GM18498 (cell line): ENCODE data around the gene CLDN16.

Experiments used
- ATAC-seq: cut with Tn5 transposase; IDR thresholded peaks from one replicate; pipeline ENCODE4 v1.9.1; 2021; ENCODE audit warnings: mild to moderate bottlenecking, moderate library complexity; ENCODE audit not compliant: unreplicated experiment

The CLDN16 gene

DNA sequence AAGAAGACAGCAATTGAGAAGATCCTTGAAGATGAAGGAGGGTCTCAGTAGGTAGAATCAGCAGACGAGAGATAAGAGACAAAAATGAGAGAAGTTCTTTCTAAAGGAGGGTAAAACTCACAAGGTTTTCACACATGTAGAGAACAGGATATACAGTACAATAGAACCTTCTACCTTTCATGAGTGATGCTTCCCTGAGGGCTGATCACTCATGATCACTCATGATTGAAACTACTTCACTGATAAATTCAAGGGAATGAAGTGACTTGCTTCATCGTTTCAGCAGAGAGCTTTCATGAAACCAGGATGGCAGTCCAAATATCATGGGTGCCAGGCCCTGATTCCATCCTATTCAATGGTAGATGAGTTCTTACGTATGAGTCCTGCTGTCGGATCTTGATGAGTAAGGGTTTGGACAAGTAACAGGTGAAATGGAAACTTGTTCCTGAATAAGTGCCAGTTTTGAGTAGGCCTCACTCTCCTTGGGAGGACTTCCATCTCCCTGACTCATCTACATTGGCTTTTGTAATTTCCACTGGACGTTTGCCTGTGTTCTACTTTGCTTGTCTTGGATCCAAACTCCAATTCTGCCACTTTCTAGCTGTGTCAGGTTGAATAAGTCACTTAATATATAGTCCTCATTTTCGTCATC, 9.6 kb upstream of the CLDN16 start:
- no peak for ATAC-seq

DNA sequence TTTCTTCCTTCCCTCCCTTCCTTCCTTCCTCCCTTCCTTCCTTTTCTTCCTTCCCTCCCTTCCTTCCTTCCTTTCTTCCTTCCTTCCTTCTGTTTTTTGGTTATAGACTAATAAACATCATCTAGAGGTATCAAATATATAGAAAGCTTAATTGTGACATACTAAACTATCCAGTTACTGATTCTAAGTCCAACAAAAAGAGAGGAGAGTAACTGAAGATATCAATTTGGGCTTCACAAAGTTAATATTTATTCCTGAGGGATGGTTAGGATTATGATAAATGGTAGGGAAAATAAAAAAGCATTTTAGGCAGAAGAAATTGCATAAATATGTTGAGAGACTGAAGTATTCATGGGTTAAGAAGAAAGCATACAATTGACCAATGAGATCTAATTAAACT, 7.8 kb upstream of the CLDN16 start:
- no peak for ATAC-seq

DNA sequence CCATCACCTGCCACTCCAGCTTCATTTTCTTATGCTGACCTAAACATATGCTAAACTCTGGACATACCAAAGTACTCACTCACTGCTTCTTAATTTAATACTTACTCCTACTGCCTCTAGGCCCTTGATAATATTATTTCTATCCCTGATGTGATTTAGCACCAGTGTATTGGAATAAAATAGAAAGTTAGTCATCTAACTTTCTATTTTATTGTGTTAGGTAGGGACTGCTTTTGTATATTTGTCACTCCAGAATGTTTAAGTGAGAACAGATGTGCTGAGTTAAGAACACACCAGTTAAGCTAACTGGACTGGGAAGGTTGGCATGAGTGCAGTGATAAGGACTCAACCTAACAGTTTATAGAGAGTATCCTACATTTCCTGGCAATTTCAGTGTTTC, 6.5 kb upstream of the CLDN16 start:
- no peak for ATAC-seq

DNA sequence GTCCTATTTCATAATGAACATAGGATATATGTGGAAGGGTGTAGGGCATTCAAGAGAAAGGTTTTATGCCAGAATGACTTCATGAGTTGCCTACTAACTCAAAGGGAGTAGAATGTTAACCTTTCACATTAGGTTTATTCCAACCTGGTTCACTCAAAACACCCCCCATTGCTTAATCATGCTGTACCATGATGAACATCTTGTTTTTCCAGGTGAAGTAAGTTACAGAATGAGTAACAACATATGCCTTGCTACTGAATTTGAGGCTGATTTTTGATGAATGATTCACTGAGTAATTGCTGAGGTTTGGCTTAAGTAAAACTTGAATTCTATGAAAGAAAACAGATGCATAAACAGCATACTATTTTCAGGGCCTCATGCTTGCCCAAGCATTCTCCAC, 5.9 kb upstream of the CLDN16 start:
- no peak for ATAC-seq

DNA sequence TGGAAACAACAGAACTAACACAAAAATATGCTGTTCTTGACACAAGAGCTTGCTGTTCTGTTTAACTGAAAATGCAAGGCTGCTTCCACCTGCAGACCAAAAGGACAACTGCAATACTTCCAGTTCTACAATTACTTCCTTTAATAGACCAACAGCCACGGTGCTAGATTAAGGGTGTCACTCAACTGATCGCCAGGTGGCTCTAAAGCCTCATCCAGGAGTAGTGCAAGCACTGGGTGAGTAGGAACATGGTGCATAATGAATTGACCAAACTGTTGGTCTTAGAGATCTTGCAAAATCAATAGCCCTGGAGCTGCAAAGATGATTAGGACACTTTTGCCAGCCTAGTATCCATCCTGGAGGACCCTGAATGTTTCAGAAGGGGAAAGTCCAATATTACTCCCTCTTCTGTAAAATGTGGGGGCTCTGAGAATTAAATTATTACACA, 3.6 kb upstream of the CLDN16 start:
- peak; percentile 93 for ATAC-seq

DNA sequence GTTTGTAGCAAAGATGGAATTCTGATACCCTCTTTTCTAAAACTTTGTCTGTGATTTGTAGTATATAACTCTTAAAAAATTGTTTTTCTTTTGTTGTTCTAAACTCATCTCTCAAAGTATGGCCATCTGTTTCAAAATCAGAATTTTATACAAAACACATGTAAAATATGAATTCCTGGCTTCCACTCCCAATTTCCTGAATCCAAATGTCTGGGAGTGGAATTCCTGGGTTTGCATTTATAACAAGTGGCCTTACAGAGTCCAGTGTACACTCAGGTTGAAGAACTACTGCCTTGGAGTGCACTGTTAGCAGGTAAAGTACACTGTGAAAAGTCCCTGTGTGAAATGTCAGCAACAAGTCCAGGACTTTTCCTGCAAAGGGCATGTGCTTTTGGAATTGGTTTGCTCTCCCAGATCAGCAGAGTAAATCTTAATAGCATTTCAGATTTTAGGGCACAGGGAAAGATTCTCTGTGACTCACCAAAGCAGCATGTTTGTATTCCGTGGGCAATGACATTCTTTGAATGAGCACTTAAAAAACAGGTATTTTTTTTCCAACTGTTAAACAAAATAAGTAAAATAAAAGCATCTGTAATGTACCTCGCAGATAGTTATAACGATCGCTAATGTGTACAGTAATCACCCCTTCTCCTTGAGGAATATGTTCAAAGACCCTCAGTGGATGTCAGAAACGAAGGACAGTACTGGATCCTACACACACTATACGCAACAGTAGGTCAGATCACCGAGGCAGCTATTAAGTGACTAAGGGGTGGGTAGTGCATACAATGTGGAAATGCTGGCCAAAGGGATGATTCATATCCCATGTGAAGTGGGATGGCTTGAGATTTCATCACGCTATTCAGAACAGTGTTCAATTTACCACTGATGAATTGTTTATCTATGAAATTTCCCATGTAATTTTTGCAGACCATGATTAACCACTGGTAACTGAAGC, 2.0 kb upstream of the CLDN16 start:
- ATAC-seq: no peak

DNA sequence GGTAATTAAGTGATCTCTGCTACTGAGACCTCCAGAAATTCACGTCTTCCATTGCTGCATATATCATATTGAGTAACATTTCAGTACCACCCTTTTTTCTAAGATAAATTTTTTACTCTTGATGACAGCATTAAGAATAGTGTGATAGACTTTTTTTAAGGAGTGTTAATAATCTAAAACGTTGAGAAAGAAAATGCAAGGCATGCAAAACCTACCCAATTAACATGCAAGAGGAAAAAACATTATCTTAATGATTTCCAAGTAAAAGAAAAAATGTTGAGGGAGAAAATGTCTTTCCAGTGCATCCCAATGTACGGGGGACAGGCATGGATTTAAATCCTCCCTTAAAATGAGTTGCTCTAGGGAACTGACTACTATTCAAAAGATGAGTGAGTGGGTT, 740 bp downstream of the CLDN16 start:
- ATAC-seq: no peak

DNA sequence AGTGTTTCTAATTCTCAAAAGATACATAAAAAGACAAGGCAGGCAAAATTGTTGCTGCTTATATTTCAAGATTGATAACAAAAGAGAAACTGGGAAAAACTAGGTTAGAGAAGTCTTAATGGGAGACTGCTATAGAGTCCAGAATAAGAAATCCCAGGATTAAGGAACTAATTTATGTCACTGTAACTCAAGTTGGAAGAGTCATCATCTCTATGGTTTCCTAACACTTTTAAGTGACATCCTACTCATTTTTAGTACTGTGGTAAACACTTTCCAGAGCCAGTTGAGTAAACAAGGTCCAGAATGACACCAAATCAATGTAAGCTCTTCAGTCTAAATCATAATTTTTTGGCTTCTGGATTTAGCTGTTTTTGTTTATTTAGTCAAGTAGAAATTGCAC, 8.0 kb downstream of the CLDN16 start:
- no peak for ATAC-seq

DNA sequence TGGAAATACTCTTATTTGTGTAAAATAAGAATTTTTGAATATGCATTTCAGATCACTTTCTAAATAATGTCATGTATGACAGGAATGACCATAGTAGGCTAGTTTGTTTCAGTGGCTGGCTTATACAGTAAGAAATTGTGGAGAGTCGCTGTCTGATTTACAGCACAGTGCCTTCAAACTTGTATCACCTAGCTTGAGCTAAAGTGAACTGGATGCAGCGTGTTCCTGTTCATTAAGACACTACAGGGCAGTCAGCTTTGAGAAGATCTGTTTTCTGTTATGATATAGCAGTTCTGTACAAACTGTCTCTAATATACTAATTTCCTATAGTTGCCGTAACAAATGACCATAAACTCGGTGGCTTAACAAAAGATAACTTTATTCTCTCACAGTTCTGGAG, 9.9 kb downstream of the CLDN16 start:
- no peak for ATAC-seq

DNA sequence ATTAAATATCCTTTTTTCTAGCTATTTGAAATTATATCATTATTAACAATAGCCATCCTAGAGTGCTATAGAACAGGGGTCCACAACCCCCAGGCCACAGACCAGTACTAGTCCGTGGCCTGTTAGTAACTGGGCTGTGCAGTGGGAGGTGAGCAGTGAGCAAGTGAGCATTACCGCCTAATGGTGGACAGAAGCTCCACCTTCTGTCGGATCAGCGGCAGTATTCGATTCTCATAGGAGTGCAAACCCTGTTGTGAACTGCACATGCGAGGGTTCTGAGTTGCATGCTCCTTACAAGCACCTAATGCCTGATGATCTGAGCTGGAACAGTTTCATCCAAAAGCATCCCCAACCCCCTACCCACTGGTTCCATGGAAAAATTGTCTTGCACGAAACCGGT, 11.7 kb downstream of the CLDN16 start:
- no peak for ATAC-seq

DNA sequence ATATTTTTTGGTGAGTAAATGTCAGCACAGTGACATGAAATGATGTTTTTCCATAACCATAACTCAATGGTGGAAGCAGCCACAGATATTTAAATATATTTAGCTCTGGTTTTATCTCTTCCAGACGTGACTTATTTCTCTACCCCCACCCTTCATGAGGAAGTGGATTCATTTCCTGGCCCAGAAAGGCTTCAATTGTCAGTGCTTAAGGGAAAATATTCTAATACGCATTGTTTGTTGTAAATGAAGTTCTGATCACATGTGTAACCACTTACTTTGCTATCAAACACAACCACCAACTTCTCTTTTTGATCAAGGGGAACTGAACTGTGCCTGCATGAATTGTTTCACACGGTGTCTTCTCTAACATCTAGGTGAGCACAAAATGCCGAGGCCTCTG, 14.0 kb downstream of the CLDN16 start:
- ATAC-seq: no peak

DNA sequence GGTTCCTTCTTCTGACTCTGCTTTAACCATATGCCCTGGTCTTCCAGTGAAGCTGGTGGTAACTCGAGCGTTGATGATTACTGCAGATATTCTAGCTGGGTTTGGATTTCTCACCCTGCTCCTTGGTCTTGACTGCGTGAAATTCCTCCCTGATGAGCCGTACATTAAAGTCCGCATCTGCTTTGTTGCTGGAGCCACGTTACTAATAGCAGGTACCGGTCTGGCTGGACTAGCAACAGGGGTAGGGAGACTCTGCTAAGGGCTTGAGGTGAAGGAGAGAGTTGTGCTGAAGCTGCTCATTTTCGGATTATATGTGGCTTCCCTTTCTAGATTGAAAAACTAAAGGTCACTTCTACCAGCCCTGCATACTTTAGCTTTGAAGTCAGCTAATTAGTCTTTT, 16.8 kb downstream of the CLDN16 start:
- no peak for ATAC-seq

DNA sequence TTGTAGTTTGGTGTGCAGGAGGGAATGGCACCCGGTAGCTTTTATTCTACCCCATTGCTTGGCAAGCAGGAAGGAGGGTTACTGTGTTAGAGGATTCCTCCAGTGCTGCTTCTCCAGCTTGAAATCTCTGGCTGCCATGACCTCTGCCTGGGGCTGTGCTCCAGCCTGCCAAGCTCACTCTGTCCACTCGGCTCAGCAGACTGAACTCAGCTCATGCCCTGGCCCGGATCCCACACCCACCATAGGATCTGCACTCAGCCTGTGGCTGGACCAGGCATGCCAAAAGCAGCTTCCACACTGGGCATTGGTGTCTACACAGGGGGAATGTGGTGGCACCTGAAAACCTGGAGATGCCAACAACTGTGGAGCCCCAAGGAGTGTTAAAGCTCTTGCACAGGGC, 26.3 kb downstream of the CLDN16 start:
- ATAC-seq: no peak

DNA sequence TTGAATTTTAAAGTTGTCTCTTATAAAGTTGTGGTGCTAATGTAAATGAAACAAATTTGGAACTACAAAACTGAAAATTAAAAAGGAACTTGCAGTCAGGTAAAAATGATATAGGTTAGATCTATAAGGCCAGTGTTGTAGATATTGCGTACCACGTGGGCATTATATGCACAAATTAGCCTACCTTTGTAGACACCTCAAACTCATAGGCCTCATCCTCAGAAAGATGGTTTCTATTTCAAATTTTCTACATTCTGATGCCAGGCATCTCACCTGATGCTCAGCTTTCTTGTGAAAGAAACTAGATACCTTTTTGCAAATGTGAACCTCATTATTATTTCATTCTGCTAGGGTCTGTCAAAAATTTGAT, 36.1 kb downstream of the CLDN16 start:
- peak; percentile 24 for ATAC-seq

DNA sequence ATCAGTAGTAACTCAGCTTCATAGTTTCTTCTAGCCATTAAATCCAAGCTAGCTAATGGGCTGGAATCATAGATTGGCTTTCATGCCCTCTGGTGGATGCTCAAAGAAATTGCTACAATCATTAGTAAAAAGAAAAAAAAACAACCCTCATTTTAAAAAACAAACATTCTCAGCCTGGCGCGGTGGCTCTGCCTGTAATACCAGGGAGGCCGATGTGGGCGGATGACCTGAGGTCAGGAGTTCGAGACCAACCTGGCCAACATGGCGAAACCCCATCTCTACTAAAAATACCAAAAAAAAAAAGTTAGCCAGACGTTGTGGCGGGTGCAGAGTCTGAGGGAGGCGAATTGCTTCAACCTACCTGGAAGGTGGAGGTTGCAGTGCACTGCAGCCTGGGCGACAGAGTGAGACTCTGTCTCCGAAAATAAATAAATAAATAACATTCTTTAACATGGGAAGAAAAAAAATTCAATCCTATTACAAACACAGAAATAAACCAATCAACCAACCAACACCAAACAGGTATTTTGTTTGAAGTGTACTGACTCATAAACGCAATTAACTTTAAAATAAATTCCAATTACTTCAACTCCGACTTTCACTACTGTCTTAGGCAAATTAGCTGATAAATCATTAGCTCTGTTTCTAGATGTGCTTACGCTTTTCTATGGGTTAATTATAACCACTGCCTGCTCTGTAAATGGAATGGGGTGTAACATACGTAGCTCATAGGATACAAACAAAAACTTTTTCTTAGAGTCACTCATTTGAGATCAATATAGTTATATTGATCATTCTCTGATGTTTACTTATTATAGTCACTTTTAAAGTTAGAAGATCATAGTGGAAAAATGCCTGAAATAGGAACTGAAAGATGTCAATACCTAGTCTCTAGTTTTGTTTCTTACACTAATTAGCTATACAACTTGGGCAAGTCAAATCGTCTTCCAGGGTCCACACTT, 36.8 kb downstream of the CLDN16 start:
- peak; percentile 73 for ATAC-seq

DNA sequence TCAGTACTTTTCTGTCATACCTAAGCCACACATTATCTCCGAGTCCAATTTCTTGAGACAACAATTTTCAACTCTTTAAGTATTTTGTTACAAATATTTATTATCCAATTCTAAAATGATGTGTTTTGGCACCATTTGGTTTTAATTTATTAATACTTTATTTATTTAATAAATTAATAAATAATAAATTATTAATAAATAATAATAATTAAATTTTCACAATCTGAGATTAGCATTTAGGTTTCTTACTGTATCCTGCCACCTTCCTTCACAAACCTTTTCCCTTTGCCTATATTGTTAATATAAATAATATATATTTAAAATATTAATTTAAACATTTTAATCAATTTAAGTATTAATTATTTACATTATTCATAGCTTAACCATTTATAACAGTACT, 37.9 kb downstream of the CLDN16 start:
- no peak for ATAC-seq

DNA sequence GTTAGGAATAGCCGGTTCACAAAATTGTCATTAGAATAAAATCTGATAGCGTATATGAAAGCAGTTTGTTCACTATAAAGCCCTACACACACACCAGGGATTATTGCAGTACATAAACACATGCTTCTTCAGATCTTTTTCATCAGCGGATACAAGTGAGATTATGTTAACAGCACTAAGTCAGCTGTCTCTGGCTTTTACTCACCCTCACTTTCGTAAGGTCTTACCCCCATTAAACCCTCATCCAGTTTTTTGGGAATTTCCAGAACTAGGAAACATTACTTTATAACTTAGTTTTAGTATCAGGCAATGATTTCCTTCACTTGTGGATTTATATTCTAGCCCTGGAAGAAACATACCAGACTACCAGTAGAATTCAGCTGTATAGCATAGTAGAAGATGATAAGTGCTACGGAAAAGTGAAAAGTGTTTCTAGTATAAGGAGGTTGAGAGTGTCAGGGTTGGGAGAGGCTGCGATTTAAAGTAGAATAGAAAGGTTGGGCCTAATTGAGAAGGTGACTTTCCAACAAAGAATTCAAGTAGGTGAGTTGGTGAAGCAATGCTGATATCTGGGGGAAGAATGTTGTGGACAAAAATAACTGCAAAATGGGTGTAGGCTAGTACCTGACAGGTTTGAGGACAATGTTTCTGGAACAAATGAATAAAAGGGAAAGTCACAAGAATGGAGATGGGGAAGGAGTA, 39.0 kb downstream of the CLDN16 start:
- ATAC-seq: no peak

DNA sequence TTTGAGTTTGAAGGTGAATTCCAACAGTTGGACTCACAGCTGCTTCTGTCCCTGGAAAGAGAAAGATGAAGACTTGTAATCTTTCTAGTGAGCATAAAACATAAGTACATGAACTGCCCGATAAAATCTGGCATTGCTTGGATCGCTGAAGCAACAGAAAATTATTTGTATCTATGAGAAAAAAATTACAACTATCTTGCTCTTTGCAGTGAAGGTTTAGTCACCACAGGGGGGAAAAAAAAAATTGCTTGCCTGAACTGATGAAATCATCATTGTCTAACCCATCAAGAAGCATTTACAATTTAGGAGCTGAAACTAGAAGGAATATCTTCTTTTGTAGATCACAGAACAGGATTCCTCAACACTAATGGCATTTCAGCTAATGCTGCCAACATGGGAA, 41.7 kb downstream of the CLDN16 start:
- ATAC-seq: no peak

DNA sequence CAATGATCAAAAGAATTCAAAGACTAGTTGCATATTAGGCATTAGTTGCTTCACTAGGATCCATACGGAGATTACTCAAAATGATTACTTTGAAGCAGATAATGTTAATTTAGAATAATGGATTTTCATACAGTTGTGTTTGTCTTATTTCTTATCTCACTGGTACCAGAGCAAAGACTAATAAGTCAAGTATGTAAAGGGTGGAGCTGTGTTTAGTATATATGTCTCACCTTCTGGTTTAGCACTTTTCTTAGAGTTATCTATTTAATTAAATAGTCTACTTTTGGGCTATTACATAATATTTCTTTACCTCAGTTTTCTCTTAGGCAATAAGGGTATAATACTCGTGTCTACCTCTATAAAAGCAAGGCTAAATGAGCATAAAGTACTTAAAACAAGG, 42.9 kb downstream of the CLDN16 start:
- no peak for ATAC-seq

DNA sequence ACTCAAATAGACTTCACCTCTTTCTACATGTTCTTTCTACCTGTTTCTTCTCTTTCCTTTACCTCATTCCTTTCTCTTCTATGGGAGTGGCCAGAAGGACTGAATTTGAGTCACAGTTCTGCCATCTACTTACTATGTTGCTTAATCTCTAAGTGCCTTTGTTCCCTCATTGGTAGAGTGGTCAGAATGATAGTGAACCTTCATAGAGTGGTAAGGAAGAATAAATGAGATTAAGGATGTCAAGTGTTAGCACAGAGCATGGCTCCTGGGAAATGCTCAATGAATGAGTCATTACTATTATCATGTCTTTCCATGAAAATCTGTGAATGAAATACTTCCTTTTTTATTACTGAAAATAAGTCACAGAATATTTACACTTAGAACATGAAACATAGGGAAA, 44.3 kb downstream of the CLDN16 start:
- ATAC-seq: no peak

DNA sequence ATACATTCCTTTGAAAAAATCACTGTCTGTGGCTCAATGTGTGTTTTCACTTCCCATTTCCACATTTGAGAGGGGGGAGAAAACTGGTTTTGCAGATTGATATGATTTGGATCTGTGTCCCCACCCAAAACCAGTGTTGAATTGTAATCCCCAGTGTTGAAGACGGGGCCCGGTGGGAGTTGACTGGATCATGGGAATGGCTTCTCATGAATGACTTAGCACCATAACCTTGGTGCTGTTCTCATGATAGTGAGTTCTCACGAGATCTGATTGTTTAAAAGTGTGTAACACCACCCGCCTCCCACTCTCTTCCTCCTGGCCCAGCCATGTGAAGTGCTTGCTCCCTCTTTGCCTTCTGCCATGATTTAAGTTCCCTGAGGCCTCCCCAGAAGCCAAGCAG, 45.7 kb downstream of the CLDN16 start:
- no peak for ATAC-seq
